ENCODE measurements around the gene DENND2C.

The DENND2C gene

GRCh38 chr1:114545796-114546195 lies 124.1 kb downstream of the DENND2C start:
- DNase-seq (ENCODE audit: low spot score) (no peak), FAIRE-seq (no peak)

- DNase-seq (ENCODE audit: low spot score): no peak
- FAIRE-seq: no peak
These were observed 124.5 kb downstream of the DENND2C start for GRCh38 chr1:114545315-114545714.

DNA sequence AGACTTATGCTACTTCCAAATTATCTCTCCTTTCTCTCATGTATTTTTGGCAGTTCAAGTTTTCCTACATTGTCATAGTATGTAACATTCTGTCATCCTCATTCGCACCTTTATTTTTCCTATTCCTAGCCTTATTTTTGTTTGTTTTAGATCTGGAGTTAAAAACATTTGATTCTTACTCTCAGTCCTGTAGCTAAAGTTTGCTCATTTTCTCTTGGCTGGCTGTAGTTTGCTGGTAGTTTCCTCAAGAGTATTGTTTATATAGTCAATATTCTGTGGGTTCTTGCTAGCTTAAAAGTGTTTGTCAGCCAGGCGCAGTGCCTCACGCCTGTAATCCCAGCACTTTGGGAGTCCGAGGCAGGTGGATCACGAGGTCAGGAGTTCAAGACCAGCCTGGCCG lies 129.0 kb downstream of the DENND2C start:
- DNase-seq (ENCODE audit: low spot score) (no peak), FAIRE-seq (no peak)

- FAIRE-seq: no peak
- DNase-seq (ENCODE audit: low spot score): no peak
These were observed 129.6 kb downstream of the DENND2C start for GRCh38 chr1:114540272-114540671.

- DNase-seq (ENCODE audit: low spot score) (no peak), FAIRE-seq (no peak)
These were observed 133.8 kb downstream of the DENND2C start for GRCh38 chr1:114536043-114536442.

GRCh38 chr1:114535401-114535800 lies 134.4 kb downstream of the DENND2C start:
- FAIRE-seq (no peak), DNase-seq (ENCODE audit: low spot score) (no peak)

Data from urothelium cell line (cell line).